NB4 (cell line): ENCODE data around the gene SAFB.

Experiments
- CTCF ChIP-seq: IDR thresholded peaks from one replicate; pipeline ENCODE4 v1.5.1; 2012; ENCODE audit warnings: low read depth, low read length
- MAX ChIP-seq: IDR thresholded peaks from 2 replicates; pipeline ENCODE4 v1.6.1; 2011; ENCODE audit warnings: low read depth, low read length
- MYC ChIP-seq: IDR thresholded peaks from 2 replicates; pipeline ENCODE4 v1.6.1; 2011; ENCODE audit warnings: low read depth, low read length
- POLR2A ChIP-seq: IDR thresholded peaks from 2 replicates; pipeline ENCODE4 v1.6.1; 2011; ENCODE audit warnings: mild to moderate bottlenecking; ENCODE audit not compliant: insufficient read length; ENCODE audit errors: extremely low read depth

- TF ChIP-seq CTCF (no peak), POLR2A (no peak), MAX (no peak), MYC (no peak)
Measured at GRCh38 chr19:5673752-5674151, 50.9 kb downstream of the SAFB start.
